ENCODE measurements around the gene PARP14. TPM values are rescaled to one million over a fixed set of nuclear protein-coding genes. Genes with fewer than 3 reads are reported as not detected.

PARP14 gene
- total RNA-seq, 1 experiment from 2014 or later = 17.4 TPM

- Histone ChIP-seq H2BK120ac (ENCODE audit: low read depth, low read length, poor library complexity, severe bottlenecking) (no peak overlapping the region), H3K14ac (ENCODE audit: insufficient read depth, low read length) (no peak overlapping the region), H3K23me2 (ENCODE audit: insufficient read length, low read depth, low read length, poor library complexity, severe bottlenecking) (no peaks in the 10 kb centered on the region), H3K27me3 (ENCODE audit: insufficient read depth, low read length) (no peaks in the 10 kb centered on the region), H3K79me1 (ENCODE audit: insufficient read depth, low read depth, low read length, poor library complexity, severe bottlenecking) (no peaks in the 10 kb centered on the region), H3K4me1 (ENCODE audit: insufficient read depth, low read length) (no peaks in the 10 kb centered on the region), H4K8ac (replicated peaks; ENCODE audit: insufficient read length, low read depth, low read length) (no peak overlapping the region), H3K4me2 (ENCODE audit: insufficient read depth, insufficient read length, low read length) (no peak overlapping the region), H2BK12ac (ENCODE audit: insufficient read length, low read depth, low read length) (no peak overlapping the region), H3K27ac (ENCODE audit: insufficient read length, low read depth, low read length) (no peak overlapping the region), H3K56ac (ENCODE audit: insufficient read length, low read depth, low read length) (no peak overlapping the region), H3K23ac (ENCODE audit: insufficient read length, low read depth, low read length) (no peak overlapping the region), H2AK5ac (ENCODE audit: insufficient read length, low read length) (no peak overlapping the region), H3K9me3 (ENCODE audit: control insufficient read depth, low read depth, low read length) (no peaks in the 10 kb centered on the region), H3T11ph (ENCODE audit: low read length) (no peak overlapping the region), H3K9ac (ENCODE audit: extremely low read depth, insufficient read length, low read length) (no peak overlapping the region), H2BK5ac (ENCODE audit: insufficient read length, low read length) (no peak overlapping the region), H4K5ac (ENCODE audit: insufficient read length, low read depth, low read length) (no peak overlapping the region), H2BK15ac (ENCODE audit: low read depth, low read length) (no peak overlapping the region), H3K4ac (ENCODE audit: low read depth, low read length) (no peak overlapping the region), H2BK20ac (ENCODE audit: low read depth, low read length, poor library complexity, severe bottlenecking) (no peak overlapping the region), H4K91ac (ENCODE audit: insufficient read length, low read depth, low read length) (no peak overlapping the region), H2AFZ (ENCODE audit: low read length) (no peak overlapping the region), H3K18ac (ENCODE audit: insufficient read length, low read depth, low read length) (no peak overlapping the region), H4K20me1 (ENCODE audit: control insufficient read depth, insufficient read depth, insufficient read length) (no peaks in the 10 kb centered on the region), H3K79me2 (ENCODE audit: insufficient read depth, low read length) (no peaks in the 10 kb centered on the region)
- H3K27me3 Mint-ChIP-seq (ENCODE audit: low read depth) = no peaks in the 10 kb centered on the region
- peaks cover 2 to 29% (median 16%) of the 10 kb centered on the region in 3 experiments; a peak in 5 of 7 replicates for H3K36me3 Mint-ChIP-seq (ENCODE audit: insufficient read depth in 1 of 3, low read depth in 3 of 3)
- H3K4me1 Mint-ChIP-seq = no peaks in the 10 kb centered on the region
- H3K9me3 Mint-ChIP-seq = peaks cover 7 to 10% of the 10 kb centered on the region in 2 experiments; a peak in 3 of 5 replicates
- no peak for TF ChIP-seq CTCF (conservative IDR thresholded peaks at IDR 0.05)
- no peak overlapping the region for H3K27ac Mint-ChIP-seq
- DNase-seq = no peak
- no peak overlapping the region for H3K4me3 Mint-ChIP-seq
- WGBS (ENCODE audit: extremely low coverage, insufficient read length, low lambda C conversion rate) = no CpG with 5 or more reads among the region's 3 CpGs
These were observed 38.8 kb downstream of the PARP14 start for GRCh38 chr3:122719273-122719921.
